Small intestine (tissue), 7 donors: ENCODE data around the gene TFAP2C. TPM values are rescaled to one million over a fixed set of nuclear protein-coding genes. Genes with fewer than 3 reads are reported as not detected.
"Not testable (repeated sequence)": the region's sequence is repeated elsewhere in the genome, so short reads cannot be mapped to it uniquely, and the experiment has no call there.

Experiments
- DNase-seq, 2 donors: peaks; one replicate each; pipeline versions ENCODE4 v3.0.0 to v3.0.0-alpha.2; 2013
- FAIRE-seq: peaks from 2 replicates; lab custom pipeline; 2012; peaks lifted over from hg19 to GRCh38; lab: Jason Lieb, UNC
- H3K27ac ChIP-seq, 3 donors: one replicate each; pipeline ENCODE4 v1.5.1; 2013; ENCODE audit warnings: low read length in 2 of 3, mild to moderate bottlenecking in 2 of 3, control low read depth in 1 of 3, inconsistent platforms in 1 of 3, low read depth in 1 of 3, moderate library complexity in 1 of 3
- H3K27me3 ChIP-seq, 3 donors: one replicate each; pipeline ENCODE4 v1.6.1; 2013; ENCODE audit warnings: low read length in 3 of 3, inconsistent platforms in 1 of 3; ENCODE audit not compliant: control insufficient read depth in 3 of 3, insufficient read depth in 3 of 3
- H3K36me3 ChIP-seq, 3 donors: one replicate each; pipeline ENCODE4 v1.6.1; 2013; ENCODE audit warnings: low read length in 3 of 3, inconsistent platforms in 1 of 3, low read depth in 1 of 3, mild to moderate bottlenecking in 1 of 3, moderate library complexity in 1 of 3; ENCODE audit not compliant: control insufficient read depth in 3 of 3, insufficient read depth in 2 of 3
- H3K4me1 ChIP-seq, 3 donors: one replicate each; pipeline ENCODE4 v1.6.1; 2013; ENCODE audit warnings: low read length in 2 of 3, inconsistent platforms in 1 of 3, low read depth in 1 of 3, mild to moderate bottlenecking in 1 of 3, moderate library complexity in 1 of 3; ENCODE audit not compliant: control insufficient read depth in 3 of 3, insufficient read depth in 2 of 3
- H3K4me3 ChIP-seq, 3 donors: one replicate each; pipeline ENCODE4 v1.5.1; 2013; ENCODE audit warnings: low read length in 3 of 3, control low read depth in 1 of 3, inconsistent platforms in 1 of 3, low read depth in 1 of 3, mild to moderate bottlenecking in 1 of 3, moderate library complexity in 1 of 3
- H3K9me3 ChIP-seq, 2 donors: one replicate each; pipeline ENCODE4 v1.6.1; 2013; ENCODE audit warnings: low read depth in 1 of 2, low read length in 1 of 2; ENCODE audit not compliant: control insufficient read depth in 2 of 2, insufficient read depth in 1 of 2
- WGBS, 3 donors: extraction: QIAGEN DNeasy Blood & Tissue Kit; methylation state at CpG; one replicate each; pipeline ENCODE4 v1.1.7; 2013; 5-methylcytosine and 5-hydroxymethylcytosine counted together
- polyA plus RNA-seq, 4 donors: library from polyadenylated mRNA; stranded (reverse) in 3 of 4; unstranded in 1 of 4; fragments of 200-250 nt in 3 of 4; fragments of 120-200 nt in 1 of 4; gene quantifications; one replicate each; pipeline versions ENCODE4 v1.2.1 to v1.2.3, GENCODE V29; 2013
- donor health status: healthy with polysubstance abuse.
- donor health status: control.
- donor health status: control.
- donor health status: Bipolar disorder and iron deficiency.
- donor health status: healthy.

TFAP2C gene
- polyA plus RNA-seq, 4 donors, result 0.04 to 0.18 TPM; not detected in 2

- Histone ChIP-seq H3K27me3 (no peaks in the 10 kb centered on the region), H3K36me3 (no peaks in the 10 kb centered on the region), H3K27ac (no peak overlapping the region), H3K4me1 (no peaks in the 10 kb centered on the region), H3K4me3 (no peak overlapping the region), H3K9me3 (no peaks in the 10 kb centered on the region)
- DNase-seq, result no peak
- FAIRE-seq, result no peak
- 80 to 93% (median 89%) methylated on average over 4 of the region's 4 CpGs for WGBS, 3 donors
These were observed 24.1 kb downstream of the TFAP2C start for GRCh38 chr20:56653211-56653610.

GRCh38 chr20:56656632-56657031 lies 27.5 kb downstream of the TFAP2C start:
- Histone ChIP-seq H3K27me3 (no peaks in the 10 kb centered on the region), H3K9me3 (no peaks in the 10 kb centered on the region), H3K36me3 (no peaks in the 10 kb centered on the region), H3K4me3 (no peak overlapping the region), H3K27ac (no peak overlapping the region), H3K4me1 (no peaks in the 10 kb centered on the region)
- DNase-seq (no peak), FAIRE-seq (no peak)
- 46 to 52% (median 47%) methylated on average over 7 of the region's 7 CpGs for WGBS, 3 donors

- H3K9me3 ChIP-seq, result no peaks in the 10 kb centered on the region
- H3K27me3 ChIP-seq, result no peaks in the 10 kb centered on the region
These were observed 28.8 kb downstream of the TFAP2C start for GRCh38 chr20:56657879-56658278.

GRCh38 chr20:56658341-56658947 lies 29.3 kb downstream of the TFAP2C start:
- FAIRE-seq, H3K27ac ChIP-seq, H3K4me3 ChIP-seq, H3K4me1 ChIP-seq, H3K27me3 ChIP-seq, DNase-seq, H3K36me3 ChIP-seq, H3K9me3 ChIP-seq: not testable (repeated sequence)
- 81 to 90% (median 85%) methylated on average over 8 of the region's 8 CpGs for WGBS, 3 donors

More at GRCh38 chr20:56657879-56658278, 28.8 kb downstream of the TFAP2C start:
- FAIRE-seq, result no peak
- DNase-seq, result no peak
- no peaks in the 10 kb centered on the region for H3K36me3 ChIP-seq
- 65 to 81% (median 69%) methylated on average over 9 of the region's 9 CpGs for WGBS, 3 donors
- H3K27ac ChIP-seq, result no peak overlapping the region
- no peak overlapping the region for H3K4me3 ChIP-seq
- H3K4me1 ChIP-seq, result no peaks in the 10 kb centered on the region

- H3K4me1 ChIP-seq, result no peaks in the 10 kb centered on the region
- no peak overlapping the region for H3K27ac ChIP-seq
- H3K9me3 ChIP-seq, result no peaks in the 10 kb centered on the region
- H3K36me3 ChIP-seq, result no peaks in the 10 kb centered on the region
- DNase-seq (no peak), FAIRE-seq (no peak)
- 86 to 94% (median 87%) methylated on average over 9 of the region's 9 CpGs for WGBS, 3 donors
- H3K27me3 ChIP-seq, result no peaks in the 10 kb centered on the region
- H3K4me3 ChIP-seq, result no peak overlapping the region
These were observed 34.6 kb downstream of the TFAP2C start for GRCh38 chr20:56663660-56664059.

- 43 to 73% (median 68%) methylated on average over 1 of the region's 1 CpG for WGBS, 3 donors
- no peaks in the 10 kb centered on the region for H3K36me3 ChIP-seq
- H3K27me3 ChIP-seq, result no peaks in the 10 kb centered on the region
- no peaks in the 10 kb centered on the region for H3K9me3 ChIP-seq
- H3K4me3 ChIP-seq, result no peak overlapping the region
- DNase-seq (no peak), FAIRE-seq (no peak)
- no peaks in the 10 kb centered on the region for H3K4me1 ChIP-seq
- H3K27ac ChIP-seq, result no peak overlapping the region
These were observed 35.7 kb downstream of the TFAP2C start for GRCh38 chr20:56664796-56665195.

GRCh38 chr20:56665806-56666205 lies 36.7 kb downstream of the TFAP2C start:
- Histone ChIP-seq H3K9me3 (no peaks in the 10 kb centered on the region), H3K36me3 (no peaks in the 10 kb centered on the region), H3K4me1 (no peaks in the 10 kb centered on the region), H3K27ac (no peak overlapping the region), H3K27me3 (no peaks in the 10 kb centered on the region), H3K4me3 (no peak overlapping the region)
- DNase-seq (no peak), FAIRE-seq (no peak)
- WGBS, 3 donors, result 79 to 82% (median 82%) methylated on average over 12 of the region's 12 CpGs

GRCh38 chr20:56673450-56673849 lies 44.3 kb downstream of the TFAP2C start:
- WGBS, 3 donors, result 77 to 88% (median 85%) methylated on average over 5 of the region's 5 CpGs
- no peaks in the 10 kb centered on the region for H3K9me3 ChIP-seq
- H3K4me3 ChIP-seq, result no peak overlapping the region
- H3K4me1 ChIP-seq, result no peaks in the 10 kb centered on the region
- H3K27me3 ChIP-seq, result no peaks in the 10 kb centered on the region
- DNase-seq (no peak), FAIRE-seq (no peak)
- no peaks in the 10 kb centered on the region for H3K36me3 ChIP-seq
- no peak overlapping the region for H3K27ac ChIP-seq

- no peaks in the 10 kb centered on the region for H3K36me3 ChIP-seq
- no peak overlapping the region for H3K4me3 ChIP-seq
- no peaks in the 10 kb centered on the region for H3K9me3 ChIP-seq
- H3K27me3 ChIP-seq, result no peaks in the 10 kb centered on the region
- H3K27ac ChIP-seq, result no peak overlapping the region
- FAIRE-seq (no peak), DNase-seq (no peak)
- no peaks in the 10 kb centered on the region for H3K4me1 ChIP-seq
- 83 to 85% (median 85%) methylated on average over 12 of the region's 12 CpGs for WGBS, 3 donors
These were observed 46.9 kb downstream of the TFAP2C start for GRCh38 chr20:56676001-56676400.
